ENCODE results near the gene PDE2A.

GRCh38 chr11:72591785-72592502 lies 82.3 kb downstream of the PDE2A start:
- TF ChIP-seq, protein P1, sequence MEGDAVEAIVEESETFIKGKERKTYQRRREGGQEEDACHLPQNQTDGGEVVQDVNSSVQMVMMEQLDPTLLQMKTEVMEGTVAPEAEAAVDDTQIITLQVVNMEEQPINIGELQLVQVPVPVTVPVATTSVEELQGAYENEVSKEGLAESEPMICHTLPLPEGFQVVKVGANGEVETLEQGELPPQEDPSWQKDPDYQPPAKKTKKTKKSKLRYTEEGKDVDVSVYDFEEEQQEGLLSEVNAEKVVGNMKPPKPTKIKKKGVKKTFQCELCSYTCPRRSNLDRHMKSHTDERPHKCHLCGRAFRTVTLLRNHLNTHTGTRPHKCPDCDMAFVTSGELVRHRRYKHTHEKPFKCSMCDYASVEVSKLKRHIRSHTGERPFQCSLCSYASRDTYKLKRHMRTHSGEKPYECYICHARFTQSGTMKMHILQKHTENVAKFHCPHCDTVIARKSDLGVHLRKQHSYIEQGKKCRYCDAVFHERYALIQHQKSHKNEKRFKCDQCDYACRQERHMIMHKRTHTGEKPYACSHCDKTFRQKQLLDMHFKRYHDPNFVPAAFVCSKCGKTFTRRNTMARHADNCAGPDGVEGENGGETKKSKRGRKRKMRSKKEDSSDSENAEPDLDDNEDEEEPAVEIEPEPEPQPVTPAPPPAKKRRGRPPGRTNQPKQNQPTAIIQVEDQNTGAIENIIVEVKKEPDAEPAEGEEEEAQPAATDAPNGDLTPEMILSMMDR (IDR thresholded peaks at IDR 0.05; ENCODE audit: low read depth, low read length) = no peak
- no peak for TF ChIP-seq EZH2phosphoT487 (IDR thresholded peaks at IDR 0.05; ENCODE audit: low read depth)
